HG02610 (cell line): ENCODE measurements around the gene PDIA3.
"Not testable (repeated sequence)": the region's sequence is repeated elsewhere in the genome, so short reads cannot be mapped to it uniquely, and the experiment has no call there.

Experiments used
- ATAC-seq: cut with Tn5 transposase; IDR thresholded peaks from one replicate; pipeline ENCODE4 v1.9.1; 2021; ENCODE audit warnings: mild to moderate bottlenecking, moderate library complexity; ENCODE audit not compliant: unreplicated experiment

The PDIA3 gene

GRCh38 chr15:43776101-43776717 is 30.0 kb downstream of the PDIA3 start:
- peak; percentile 75 for ATAC-seq

- peak; percentile 34 for ATAC-seq
Measured at GRCh38 chr15:43776718-43777266, 30.6 kb downstream of the PDIA3 start, which contains the start of gene ELL3. Gene ELL3 (minus strand): TSS chr15:43776966. CDS start chr15:43776901, 65 bp downstream.

- ATAC-seq = peak; percentile 65
Measured at GRCh38 chr15:43777267-43777914, 31.2 kb downstream of the PDIA3 start.

GRCh38 chr15:43779016-43779415 is 32.8 kb downstream of the PDIA3 start:
- no peak for ATAC-seq

GRCh38 chr15:43789409-43789808 is 43.2 kb downstream of the PDIA3 start:
- ATAC-seq = no peak

GRCh38 chr15:43791993-43792760 is 45.9 kb downstream of the PDIA3 start, which contains the start of gene SERF2:
Gene SERF2 (plus strand): TSS chr15:43792320. CDS start chr15:43792377, 57 bp downstream.
- ATAC-seq = peak; percentile 90

GRCh38 chr15:43792761-43793476 is 46.7 kb downstream of the PDIA3 start:
- no peak for ATAC-seq

GRCh38 chr15:43793647-43794046 is 47.4 kb downstream of the PDIA3 start:
- ATAC-seq = no peak

- no peak for ATAC-seq
Measured at GRCh38 chr15:43794269-43795037, 48.2 kb downstream of the PDIA3 start.

- no peak for ATAC-seq
Measured at GRCh38 chr15:43795197-43795596, 49.0 kb downstream of the PDIA3 start.

- ATAC-seq = no peak
Measured at GRCh38 chr15:43795997-43796396, 49.8 kb downstream of the PDIA3 start.

GRCh38 chr15:43796566-43796965 is 50.3 kb downstream of the PDIA3 start:
- no peak for ATAC-seq

GRCh38 chr15:43799209-43799944 is 53.1 kb downstream of the PDIA3 start:
- no peak for ATAC-seq

- no peak for ATAC-seq
Measured at GRCh38 chr15:43799945-43800285, 53.7 kb downstream of the PDIA3 start, which contains the start of gene SERINC4. Gene SERINC4 (minus strand): TSS chr15:43800220. CDS start chr15:43799986, 234 bp downstream.

GRCh38 chr15:43800286-43801141 is 54.3 kb downstream of the PDIA3 start, which contains the start of gene HYPK:
Gene HYPK (plus strand): TSS chr15:43800599. CDS start chr15:43800623, 24 bp downstream.
- peak; percentile 79 for ATAC-seq

GRCh38 chr15:43802676-43803075 is 56.4 kb downstream of the PDIA3 start:
- ATAC-seq = not testable (repeated sequence)

GRCh38 chr15:43808435-43808950 is 62.3 kb downstream of the PDIA3 start:
- ATAC-seq = no peak
